Activated naive CD4-positive, alpha-beta T cell treated with anti-CD3 and anti-CD28 coated beads, Interleukin-2, amount 50 U/mL, for 24 hours (primary cell): ENCODE results near the gene IQSEC1.

Source experiments
- H3K27ac Mint-ChIP-seq: one replicate; pipeline ENCODE4 v1.8.0; 2021; ENCODE audit warnings: mild to moderate bottlenecking, mixed read lengths
- H3K27me3 Mint-ChIP-seq: one replicate; pipeline ENCODE4 v1.8.0; 2021; ENCODE audit warnings: mixed read lengths
- H3K36me3 Mint-ChIP-seq: one replicate; pipeline ENCODE4 v1.8.0; 2021; ENCODE audit warnings: mixed read lengths
- H3K4me1 Mint-ChIP-seq: one replicate; pipeline ENCODE4 v1.8.0; 2021; ENCODE audit warnings: mixed read lengths
- H3K4me3 Mint-ChIP-seq: one replicate; pipeline ENCODE4 v1.8.0; 2021; ENCODE audit warnings: mild to moderate bottlenecking, mixed read lengths
- H3K9me3 Mint-ChIP-seq: one replicate; pipeline ENCODE4 v1.8.0; 2021; ENCODE audit warnings: mixed read lengths

IQSEC1 gene

DNA sequence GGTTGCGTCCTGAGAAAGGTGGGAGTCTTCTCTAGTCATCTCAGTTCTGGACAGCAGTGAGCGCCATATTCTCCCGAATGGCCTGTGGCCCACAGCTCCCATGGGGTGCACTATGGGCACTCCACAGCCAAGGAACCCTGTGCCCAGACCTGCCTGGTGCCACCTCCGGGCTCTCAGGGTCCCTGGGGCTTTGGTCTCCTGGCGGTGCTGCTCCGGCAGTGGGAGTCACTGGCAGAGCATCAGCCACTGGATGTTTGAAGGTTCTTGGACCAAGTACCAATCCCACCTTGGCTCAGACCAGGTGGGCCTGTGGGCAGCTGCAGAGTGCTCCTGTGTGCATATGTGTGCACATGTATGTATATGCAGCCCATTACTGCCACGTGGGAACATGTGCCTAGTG, 163.5 kb downstream of the IQSEC1 start:
- H3K4me1 Mint-ChIP-seq = no peaks in the 10 kb centered on the region
- H3K36me3 Mint-ChIP-seq = peaks cover 12% of the 10 kb centered on the region
- H3K27ac Mint-ChIP-seq = no peak overlapping the region
- no peak overlapping the region for H3K4me3 Mint-ChIP-seq
- no peaks in the 10 kb centered on the region for H3K9me3 Mint-ChIP-seq
- no peaks in the 10 kb centered on the region for H3K27me3 Mint-ChIP-seq

DNA sequence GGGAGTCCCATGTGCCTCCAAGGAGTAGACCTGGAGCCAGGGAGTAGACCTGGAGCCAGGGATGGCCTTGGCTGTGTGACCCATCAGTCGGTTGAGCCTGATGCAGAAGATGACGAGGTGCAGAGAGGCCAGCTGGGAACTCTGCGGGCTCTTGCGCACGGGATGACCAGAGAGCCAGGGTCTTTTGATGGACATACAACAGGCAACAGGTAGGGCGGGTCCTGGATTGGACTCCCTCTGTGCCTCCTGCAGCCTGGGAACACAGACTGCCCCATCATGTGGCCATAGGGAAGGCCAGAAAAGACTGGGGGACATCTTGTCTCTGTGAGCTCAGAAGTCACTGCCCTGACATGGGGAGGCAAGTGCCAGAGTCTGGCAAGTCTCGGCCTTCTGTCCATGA, 164.4 kb downstream of the IQSEC1 start:
- H3K36me3 Mint-ChIP-seq = peaks cover 12% of the 10 kb centered on the region
- H3K27me3 Mint-ChIP-seq = no peaks in the 10 kb centered on the region
- no peaks in the 10 kb centered on the region for H3K4me1 Mint-ChIP-seq
- H3K27ac Mint-ChIP-seq = no peak overlapping the region
- H3K4me3 Mint-ChIP-seq = no peak overlapping the region
- H3K9me3 Mint-ChIP-seq = no peaks in the 10 kb centered on the region

DNA sequence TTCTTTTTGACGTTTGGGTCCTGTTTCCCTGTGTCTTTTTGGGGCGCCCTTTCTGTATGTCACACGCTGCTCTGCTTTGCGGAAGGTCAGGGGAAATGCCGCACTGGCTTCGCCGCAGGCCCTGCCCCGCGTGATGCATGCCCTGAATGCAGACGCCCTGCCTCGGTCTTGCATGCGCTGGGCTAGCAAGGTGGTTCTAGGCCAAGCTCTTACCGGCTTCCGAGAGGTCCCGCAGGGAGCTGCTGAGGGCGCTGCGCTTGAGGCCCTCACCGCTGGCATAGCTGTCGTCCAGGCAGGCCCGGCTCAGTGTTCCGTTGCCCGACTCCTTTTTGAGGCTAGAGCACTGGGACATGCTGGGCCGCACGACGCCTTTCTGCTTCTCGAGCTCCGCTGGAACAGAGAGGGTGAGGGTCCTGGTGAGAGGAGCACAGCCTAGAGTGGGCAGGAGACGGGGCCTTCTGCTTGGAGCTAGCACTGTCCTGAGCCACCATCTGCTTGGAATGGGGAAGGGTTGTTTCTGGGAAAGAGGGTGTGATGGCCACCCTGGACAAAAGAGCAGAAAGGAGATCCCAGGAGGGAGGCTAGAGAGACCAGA, 165.0 kb downstream of the IQSEC1 start:
- H3K4me1 Mint-ChIP-seq = no peaks in the 10 kb centered on the region
- H3K36me3 Mint-ChIP-seq = peaks cover 11% of the 10 kb centered on the region
- no peaks in the 10 kb centered on the region for H3K27me3 Mint-ChIP-seq
- H3K27ac Mint-ChIP-seq = peak overlapping the region; percentile 18
- H3K9me3 Mint-ChIP-seq = no peaks in the 10 kb centered on the region
- H3K4me3 Mint-ChIP-seq = no peak overlapping the region

DNA sequence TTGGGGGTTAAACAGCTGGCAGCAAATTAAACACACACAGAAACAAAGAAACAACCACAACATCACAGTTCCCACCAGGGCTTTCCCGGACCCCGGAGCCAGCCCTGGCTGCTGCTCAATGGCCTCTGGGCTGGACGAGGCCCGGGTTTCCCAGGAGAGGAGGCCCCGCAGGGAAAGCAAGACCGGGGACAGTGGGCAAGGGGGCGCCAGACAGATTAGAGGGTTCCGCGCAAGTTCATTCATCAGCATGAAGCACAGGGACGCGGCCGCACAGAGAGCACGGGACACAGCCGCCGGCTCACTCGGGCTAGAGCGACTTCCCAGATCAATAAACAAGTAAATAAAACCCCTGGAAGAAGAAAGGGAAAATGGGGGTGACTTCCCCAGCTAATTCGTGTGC, 165.5 kb downstream of the IQSEC1 start:
- Mint-ChIP-seq H3K27ac (no peak overlapping the region), H3K27me3 (no peaks in the 10 kb centered on the region), H3K4me1 (no peaks in the 10 kb centered on the region), H3K9me3 (no peaks in the 10 kb centered on the region), H3K36me3 (peaks cover 10% of the 10 kb centered on the region), H3K4me3 (no peak overlapping the region)

DNA sequence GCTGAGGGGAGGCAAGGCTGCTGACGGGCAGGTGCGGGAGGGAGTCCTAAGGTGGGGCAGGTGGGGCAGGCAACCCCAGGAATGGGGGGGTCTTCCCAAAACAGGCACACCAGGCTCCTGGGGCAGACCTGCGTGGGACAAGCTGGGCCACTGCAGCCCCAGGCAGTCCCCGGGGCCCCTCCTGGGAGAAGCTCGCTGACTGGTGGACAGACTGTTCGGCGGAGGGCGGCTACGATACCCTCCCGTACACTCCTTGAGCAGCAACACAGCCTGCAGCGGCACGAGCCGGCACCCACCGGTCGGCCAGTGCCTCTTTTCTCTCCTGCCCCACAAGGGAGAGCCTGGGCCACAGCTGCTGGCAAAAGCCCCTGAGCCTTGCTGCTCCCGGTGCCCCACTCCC, 165.9 kb downstream of the IQSEC1 start:
- H3K27me3 Mint-ChIP-seq = no peaks in the 10 kb centered on the region
- H3K9me3 Mint-ChIP-seq = no peaks in the 10 kb centered on the region
- no peaks in the 10 kb centered on the region for H3K4me1 Mint-ChIP-seq
- peak overlapping the region; percentile 35 for H3K27ac Mint-ChIP-seq
- peaks cover 10% of the 10 kb centered on the region for H3K36me3 Mint-ChIP-seq
- no peak overlapping the region for H3K4me3 Mint-ChIP-seq

DNA sequence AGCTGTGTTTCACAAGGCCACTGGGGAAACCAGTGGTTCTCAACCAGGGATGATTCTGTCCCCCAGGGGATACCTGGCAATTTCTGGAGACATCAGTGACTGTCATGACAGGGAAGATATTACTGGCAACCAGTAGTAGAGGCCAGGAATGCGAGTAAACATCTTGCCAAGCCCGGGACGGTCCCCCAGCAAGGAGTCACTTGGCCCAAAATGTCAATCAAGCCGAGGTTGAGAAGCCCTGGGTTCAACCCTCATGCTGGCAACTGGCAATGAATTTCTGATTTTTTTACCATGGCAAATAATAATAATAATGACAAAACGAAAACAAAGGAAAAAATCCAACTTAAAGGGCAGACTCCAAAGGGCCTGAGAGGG, 166.3 kb downstream of the IQSEC1 start:
- Mint-ChIP-seq H3K9me3 (no peaks in the 10 kb centered on the region), H3K36me3 (peaks cover 10% of the 10 kb centered on the region), H3K4me3 (no peak overlapping the region), H3K27ac (peak overlapping the region; percentile 35), H3K27me3 (no peaks in the 10 kb centered on the region), H3K4me1 (no peaks in the 10 kb centered on the region)

DNA sequence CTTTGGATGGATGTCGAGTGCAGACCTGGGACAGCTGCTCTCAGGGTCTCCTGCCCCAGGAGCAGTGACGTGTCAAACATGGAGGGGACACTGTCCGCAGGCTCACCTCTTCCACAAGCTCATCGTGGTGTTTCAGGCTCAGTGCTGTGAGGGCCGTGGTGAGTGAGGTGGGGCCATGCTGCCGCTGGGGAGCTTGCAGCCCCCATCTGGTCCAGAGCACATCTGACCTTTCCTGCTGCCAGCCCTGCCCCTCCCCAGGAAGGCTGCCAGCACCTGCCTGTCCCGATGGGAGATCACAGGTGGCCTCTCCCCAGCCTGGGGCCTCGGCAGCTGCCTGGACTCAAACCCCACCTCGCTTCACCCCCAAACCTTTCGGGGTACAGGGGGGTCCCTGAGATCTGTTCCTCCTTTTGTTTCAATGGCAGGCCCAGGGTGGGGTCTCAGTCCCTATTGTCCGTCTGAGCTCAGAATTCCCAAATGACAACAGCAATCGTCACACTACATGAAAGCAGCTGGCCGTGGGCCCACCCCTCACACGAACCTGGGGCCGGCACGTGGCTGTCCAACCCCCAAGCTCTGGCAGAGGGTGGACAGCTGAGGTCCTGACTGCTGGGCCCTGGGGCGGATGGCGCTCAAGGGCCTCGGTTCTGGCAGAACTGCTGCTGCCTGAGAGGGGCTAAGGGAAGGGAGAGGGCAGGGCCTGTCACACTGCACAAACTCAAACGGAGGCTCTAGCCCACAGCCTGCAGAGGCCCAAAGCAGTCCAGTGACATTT, 166.9 kb downstream of the IQSEC1 start:
- Mint-ChIP-seq H3K27ac (no peak overlapping the region), H3K36me3 (peaks cover 8% of the 10 kb centered on the region), H3K27me3 (no peaks in the 10 kb centered on the region), H3K4me3 (no peak overlapping the region), H3K9me3 (no peaks in the 10 kb centered on the region), H3K4me1 (no peaks in the 10 kb centered on the region)

DNA sequence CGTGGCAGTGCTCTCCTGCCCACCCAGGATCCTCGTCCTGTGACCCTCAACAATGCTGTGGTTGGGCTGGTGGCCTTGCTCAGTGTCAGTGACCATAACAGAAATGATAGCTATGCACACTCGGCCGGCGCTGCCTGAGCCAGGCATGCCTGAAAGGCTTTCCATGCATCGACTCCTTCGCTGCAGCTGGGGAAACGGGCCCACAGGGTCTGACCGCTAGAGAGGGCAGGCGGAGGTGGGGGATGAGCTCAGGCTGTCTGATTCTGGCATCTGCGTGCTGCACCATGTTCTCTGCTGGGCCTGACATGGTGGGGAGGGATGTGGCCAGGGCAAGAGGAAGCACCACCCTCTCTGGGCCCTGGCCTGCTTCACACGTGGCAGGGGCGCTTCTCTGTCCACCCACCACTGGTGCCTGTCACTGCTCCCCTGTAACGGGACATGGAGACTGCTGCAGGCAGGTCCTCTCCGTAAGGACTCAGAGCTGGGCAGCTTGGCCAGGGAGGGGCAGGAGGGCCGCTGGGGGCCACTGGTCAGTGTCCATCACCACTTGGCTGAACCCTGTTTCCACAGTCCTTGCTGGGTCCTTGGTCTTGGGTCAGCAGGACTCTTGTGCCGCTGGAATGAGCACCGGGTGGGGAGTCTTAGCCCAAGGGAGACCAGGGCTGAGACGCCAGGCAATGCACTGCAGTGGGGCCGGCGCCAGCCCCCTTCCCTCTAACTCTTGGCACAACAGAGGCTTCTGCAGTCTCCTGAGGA, 167.7 kb downstream of the IQSEC1 start:
- H3K27ac Mint-ChIP-seq = no peak overlapping the region
- no peaks in the 10 kb centered on the region for H3K4me1 Mint-ChIP-seq
- peaks cover 6% of the 10 kb centered on the region for H3K36me3 Mint-ChIP-seq
- no peak overlapping the region for H3K4me3 Mint-ChIP-seq
- H3K9me3 Mint-ChIP-seq = no peaks in the 10 kb centered on the region
- no peaks in the 10 kb centered on the region for H3K27me3 Mint-ChIP-seq

DNA sequence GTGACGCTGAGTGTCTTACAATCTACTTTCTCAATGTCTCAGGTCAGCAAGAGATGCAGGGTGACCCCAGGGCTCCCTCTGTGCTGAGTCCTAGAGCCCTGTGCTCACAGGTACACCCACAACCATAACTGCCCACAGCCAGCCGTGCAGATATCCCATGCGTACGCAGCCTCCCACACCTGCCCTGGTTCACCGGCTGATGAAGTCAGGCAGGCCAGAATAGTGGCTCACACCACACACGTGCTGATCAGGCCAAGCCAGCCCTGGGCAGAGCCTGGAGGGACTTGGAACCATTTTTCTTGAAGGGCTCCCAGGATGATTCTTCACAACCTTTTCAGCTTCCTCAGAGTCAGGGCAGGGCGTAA, 168.3 kb downstream of the IQSEC1 start:
- H3K36me3 Mint-ChIP-seq = peaks cover 8% of the 10 kb centered on the region
- H3K4me1 Mint-ChIP-seq = no peaks in the 10 kb centered on the region
- no peak overlapping the region for H3K27ac Mint-ChIP-seq

DNA sequence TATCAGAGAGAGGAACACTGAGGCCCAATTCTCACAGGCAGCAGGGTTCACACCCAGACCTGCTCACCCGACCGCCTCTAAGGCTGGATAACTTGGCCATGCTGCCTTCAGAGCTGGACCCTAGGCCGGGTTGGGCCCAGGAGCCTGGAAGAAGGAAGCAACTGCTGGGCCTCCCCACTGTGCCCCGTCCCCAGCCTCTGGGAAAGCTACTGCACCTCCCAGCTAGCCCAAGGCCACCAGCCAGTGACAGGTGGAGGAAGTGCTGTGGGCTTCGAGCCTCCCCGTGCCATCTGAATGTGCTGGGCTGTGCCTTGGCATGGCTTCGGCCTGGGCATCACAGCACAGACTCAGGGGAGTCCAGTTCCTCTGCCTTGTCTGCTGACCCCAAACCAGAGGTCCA, 169.3 kb downstream of the IQSEC1 start:
- H3K27ac Mint-ChIP-seq = no peak overlapping the region
- H3K4me3 Mint-ChIP-seq = no peak overlapping the region
- no peaks in the 10 kb centered on the region for H3K27me3 Mint-ChIP-seq
- H3K4me1 Mint-ChIP-seq = no peaks in the 10 kb centered on the region
- no peaks in the 10 kb centered on the region for H3K9me3 Mint-ChIP-seq
- peaks cover 4% of the 10 kb centered on the region for H3K36me3 Mint-ChIP-seq

More for the DNA sequence above, 168.3 kb downstream of the IQSEC1 start:
- H3K4me3 Mint-ChIP-seq = no peak overlapping the region
- no peaks in the 10 kb centered on the region for H3K27me3 Mint-ChIP-seq
- no peaks in the 10 kb centered on the region for H3K9me3 Mint-ChIP-seq

DNA sequence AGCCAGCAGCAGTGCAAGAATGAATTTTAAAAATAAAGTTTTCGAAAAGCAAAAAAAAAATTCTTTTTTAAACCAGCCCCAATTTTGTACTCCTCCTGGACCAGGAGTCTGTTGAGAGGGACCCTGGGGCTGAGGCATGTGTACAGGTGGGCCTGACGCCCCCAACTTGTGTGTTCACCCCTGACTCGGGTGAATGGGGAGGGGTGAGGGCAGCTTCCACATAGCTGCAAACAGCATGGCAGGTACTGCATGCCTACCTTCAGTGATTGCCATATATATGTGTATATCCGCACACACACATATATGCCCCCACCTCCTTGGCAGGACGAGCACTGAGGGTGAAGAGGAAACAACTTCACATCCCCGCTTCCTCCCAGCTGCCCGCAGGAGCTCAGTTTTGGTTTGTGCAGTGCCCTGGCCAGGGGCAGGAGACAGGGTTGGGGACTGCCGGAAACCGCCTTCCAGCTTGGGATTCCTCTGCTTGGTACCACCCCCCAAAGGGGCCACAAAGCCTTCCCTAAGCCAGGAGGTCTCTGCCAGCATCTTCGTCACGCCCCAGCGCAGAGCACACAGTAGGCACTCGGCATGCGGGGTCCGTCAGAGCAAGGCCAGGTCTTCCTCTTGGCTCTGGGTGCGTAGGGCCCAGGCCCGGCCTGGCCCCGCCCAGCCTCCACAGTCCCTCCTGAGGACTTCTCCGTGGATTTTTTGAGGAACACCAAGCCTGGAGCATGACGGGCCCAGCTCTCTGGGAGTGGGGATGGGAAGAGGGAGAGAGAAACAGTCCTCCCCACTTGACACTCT, 170.0 kb downstream of the IQSEC1 start:
- Mint-ChIP-seq H3K4me1 (no peaks in the 10 kb centered on the region), H3K27me3 (no peaks in the 10 kb centered on the region), H3K4me3 (no peak overlapping the region), H3K9me3 (no peaks in the 10 kb centered on the region), H3K36me3 (peaks cover 2% of the 10 kb centered on the region), H3K27ac (no peak overlapping the region)

DNA sequence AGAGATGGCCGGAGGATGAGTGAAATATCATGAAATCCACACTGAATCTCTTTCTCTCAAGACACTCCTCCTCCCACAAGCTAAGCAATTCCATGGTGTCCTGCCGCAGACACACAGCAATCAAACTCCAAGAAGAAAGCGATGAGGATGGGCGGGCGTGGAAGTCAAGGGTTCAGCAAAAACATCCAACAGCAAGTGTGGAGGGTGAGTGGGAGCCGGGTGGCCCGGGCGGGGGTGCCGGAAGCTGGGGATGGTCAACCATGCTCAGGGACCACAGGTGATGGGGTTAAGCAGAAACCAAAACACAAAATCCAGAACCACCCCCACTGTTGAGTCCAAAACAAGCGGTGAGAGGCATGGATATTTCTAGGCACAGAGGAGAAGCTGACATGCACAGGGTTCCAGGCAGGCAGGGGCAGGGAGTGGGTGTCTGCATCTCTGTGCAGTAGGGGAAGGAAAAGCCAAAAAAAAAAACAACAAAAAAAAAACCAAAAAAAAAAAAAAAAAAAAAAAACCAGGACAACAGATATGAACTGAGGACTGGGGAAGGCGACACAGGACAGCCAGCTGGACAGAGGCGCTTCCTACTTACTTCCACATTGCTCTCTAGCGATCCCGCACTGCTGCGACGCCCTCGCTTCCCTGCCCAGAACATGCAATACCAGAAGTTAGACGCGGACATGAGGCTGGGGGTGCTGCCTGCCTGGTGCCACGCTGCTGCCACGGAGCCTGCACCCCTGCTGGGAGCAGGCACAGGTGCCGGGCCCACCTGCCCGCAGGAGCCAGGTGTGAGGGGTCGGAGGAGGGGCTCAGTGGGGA, 170.8 kb downstream of the IQSEC1 start:
- Mint-ChIP-seq H3K9me3 (no peaks in the 10 kb centered on the region), H3K27ac (no peak overlapping the region), H3K4me3 (no peak overlapping the region), H3K27me3 (no peaks in the 10 kb centered on the region), H3K4me1 (no peaks in the 10 kb centered on the region), H3K36me3 (peaks cover 2% of the 10 kb centered on the region)

DNA sequence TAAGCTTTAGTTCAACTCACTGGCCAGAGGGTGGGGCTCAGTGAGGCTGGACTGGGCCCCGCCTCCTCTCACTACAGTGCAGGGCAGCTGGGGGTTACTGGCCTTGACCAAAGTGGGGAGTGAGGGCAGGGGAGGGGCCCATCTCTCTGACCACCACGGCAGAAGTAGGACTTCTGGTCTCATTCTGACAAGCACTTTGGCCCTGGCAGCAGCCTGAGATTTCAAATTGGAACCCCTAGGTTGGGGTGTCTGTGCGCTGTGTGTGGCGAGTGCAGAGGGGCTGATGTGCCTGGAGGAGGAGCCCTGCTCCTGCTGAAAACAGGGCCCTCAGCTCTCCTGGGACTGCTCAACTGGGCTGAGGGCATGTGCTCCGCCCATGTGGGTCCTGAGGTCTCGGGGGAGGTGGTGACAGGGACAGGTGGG, 171.6 kb downstream of the IQSEC1 start:
- H3K36me3 Mint-ChIP-seq = peaks cover 2% of the 10 kb centered on the region
- no peak overlapping the region for H3K27ac Mint-ChIP-seq
- H3K27me3 Mint-ChIP-seq = no peaks in the 10 kb centered on the region
- no peaks in the 10 kb centered on the region for H3K4me1 Mint-ChIP-seq
- no peak overlapping the region for H3K4me3 Mint-ChIP-seq
- H3K9me3 Mint-ChIP-seq = no peaks in the 10 kb centered on the region

DNA sequence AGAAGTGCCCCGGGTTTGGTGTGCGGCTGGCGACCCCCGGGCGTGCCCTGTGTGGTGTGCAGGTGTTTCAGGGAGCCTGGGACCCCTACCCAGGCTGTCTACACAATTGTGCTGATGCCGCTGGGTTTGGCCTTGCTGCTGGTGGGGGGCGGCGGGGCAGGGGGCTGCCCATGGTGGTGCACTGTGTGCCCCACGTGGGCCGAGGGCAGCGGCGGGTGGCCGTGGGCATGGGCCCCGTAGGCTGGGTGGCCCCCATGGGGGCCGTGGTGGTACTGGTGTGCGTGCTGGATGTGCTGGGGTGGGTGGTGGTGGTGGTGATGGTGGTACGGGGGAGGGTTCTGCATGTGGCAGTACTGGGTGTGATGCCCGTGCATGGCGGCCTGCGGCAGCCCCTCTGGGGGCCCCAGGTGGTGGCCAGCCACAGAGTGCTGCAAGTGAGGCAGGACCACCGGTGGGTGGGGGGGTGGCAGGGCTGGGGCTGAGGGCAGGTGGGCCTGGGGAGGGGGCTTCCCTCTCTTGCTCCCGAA, 172.3 kb downstream of the IQSEC1 start:
- Mint-ChIP-seq H3K4me3 (no peak overlapping the region), H3K27me3 (no peaks in the 10 kb centered on the region)

More for the DNA sequence above, 172.3 kb downstream of the IQSEC1 start:
- no peaks in the 10 kb centered on the region for H3K4me1 Mint-ChIP-seq
- no peak overlapping the region for H3K27ac Mint-ChIP-seq
- H3K9me3 Mint-ChIP-seq = no peaks in the 10 kb centered on the region
- H3K36me3 Mint-ChIP-seq = peaks cover 2% of the 10 kb centered on the region
